ENCODE results near the gene DNAAF3.

- TF ChIP-seq CTCF (IDR thresholded peaks at IDR 0.05; ENCODE audit: low read depth, low read length): no peak
- TF ChIP-seq EZH2phosphoT487 (IDR thresholded peaks at IDR 0.05; ENCODE audit: low read depth): no peak
Observed at GRCh38 chr19:55171440-55171839, 5.0 kb upstream of the DNAAF3 start.
